NCI-H524 (cell line): ENCODE results near the gene CPLANE2.
"Not testable (repeated sequence)": the region's sequence is repeated elsewhere in the genome, so short reads cannot be mapped to it uniquely, and the experiment has no call there.

Experiments
- DNase-seq, 2 experiments: peaks; one replicate each; lab custom pipeline; 2025; lab: John Stamatoyannopoulos, UW

CPLANE2 gene

DNA sequence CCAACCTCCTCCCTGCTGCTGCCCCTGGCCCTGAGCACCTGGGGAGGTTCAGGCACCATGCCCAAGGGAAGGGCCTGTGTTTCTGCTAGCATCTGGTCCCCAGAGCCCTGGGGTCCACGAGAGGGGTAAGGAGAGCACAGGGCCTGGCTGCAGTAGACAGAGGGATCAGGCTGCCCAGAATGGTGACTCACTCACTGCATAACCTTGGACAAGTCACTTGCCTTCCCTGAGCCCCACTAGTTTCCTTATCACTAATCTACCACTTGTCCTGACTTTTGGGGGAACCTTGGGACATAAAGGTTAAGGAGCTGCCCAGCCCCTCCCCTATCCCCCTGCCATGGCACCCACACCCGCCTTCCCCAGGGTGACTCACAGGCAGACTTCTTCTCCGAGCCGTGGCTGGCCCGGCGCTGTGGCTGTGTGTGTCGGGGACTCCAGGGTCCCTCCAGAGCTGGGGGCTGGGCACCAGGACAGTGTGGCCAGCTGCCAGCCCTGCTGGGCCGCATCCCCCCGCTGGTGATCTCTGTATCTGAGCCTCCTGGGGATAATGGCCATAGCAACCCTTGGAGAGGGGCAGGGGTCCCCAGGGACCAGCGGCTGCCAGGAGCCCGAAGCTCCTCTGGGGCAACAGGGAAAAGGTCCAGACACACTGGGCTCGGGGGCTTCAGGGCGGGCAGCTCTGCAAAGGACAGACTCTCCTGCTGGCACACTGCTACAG lies 28.6 kb downstream of the CPLANE2 start:
- peak in 1 of 2 experiments; percentile 23 for DNase-seq

DNA sequence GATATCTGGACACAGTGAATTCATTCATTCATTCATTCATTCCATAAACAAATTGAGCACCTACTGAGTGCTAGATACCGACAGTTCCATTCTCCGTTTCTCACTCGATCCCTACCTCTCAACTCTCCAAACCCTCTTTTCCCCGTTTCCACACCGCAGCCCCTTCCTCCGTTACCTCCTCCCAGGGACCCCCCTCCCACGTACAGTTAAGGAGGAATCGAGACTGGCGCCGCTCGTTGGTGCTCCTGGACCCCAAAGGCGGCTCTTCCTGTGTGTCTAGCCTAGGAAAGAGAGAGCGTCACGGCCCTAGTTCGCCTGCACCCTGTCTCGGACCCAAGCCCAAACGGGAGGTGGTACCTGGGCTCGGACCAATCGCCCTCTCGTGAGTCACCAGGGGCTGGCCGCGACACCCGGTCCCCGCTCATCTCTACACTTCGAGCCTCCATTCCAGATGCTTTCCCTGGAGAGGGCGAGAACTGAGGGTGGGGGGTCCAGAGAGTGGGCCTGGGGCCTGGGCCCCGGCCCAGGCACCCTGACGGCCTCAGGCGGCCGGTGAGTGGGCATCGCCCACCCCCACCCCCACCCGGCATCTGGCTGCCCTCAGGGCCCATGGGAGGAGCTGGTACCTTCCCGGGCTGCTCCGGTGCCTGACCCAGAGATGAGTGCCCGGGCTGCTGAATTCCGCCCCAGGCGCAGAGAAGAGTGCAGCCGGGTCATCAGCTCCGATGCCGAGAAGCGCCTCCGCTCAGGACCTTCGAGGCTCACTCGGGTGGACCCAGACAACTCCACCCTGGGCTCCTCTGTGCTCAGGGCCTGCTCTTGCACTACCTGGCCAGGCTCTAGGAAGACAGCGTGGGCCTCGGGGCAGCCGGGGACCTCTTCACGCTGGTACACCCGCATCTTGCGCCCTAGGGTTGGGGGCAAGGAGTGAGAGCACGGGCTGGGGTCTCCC lies 29.4 kb downstream of the CPLANE2 start:
- no peak for DNase-seq

DNA sequence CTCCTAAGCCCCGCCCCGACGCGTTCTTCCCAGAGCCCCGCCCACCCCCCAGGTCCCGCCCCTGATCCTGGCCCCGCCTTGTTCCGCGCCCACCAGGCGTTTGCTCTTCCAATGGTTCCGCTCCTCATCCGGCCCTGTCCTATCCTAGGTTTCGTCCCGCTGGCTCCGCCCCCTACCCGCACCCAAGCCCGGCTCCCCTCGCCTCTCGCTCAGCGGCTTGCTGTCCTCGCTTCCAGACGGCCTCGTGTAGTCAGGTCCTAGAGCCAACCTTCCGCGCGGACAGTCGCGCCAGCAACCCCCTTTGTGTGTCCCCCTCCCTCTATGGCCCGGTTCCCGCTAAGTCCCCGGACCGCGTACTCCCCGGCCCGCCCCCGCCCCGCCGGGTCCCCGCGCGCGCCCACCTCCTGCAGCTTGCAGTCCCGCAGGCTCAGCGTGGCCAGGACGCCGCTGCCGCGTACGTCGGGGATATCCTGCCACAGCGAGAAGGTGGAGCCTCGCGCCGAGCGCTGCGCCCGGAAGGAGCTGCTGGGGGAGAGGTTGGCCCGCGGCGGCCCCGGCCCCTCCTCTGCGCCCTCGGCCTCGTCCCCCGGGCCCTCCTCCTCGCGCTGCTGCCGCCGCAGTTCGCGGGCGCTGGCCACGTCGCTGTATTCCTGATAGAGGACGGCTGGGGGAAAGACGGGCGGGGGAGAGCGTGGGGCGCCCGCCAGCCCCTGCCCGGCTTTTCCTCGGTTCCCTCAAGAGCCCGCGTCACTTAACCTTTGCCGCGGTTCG lies 30.3 kb downstream of the CPLANE2 start:
- peak; percentile 91 to 94 for DNase-seq

DNA sequence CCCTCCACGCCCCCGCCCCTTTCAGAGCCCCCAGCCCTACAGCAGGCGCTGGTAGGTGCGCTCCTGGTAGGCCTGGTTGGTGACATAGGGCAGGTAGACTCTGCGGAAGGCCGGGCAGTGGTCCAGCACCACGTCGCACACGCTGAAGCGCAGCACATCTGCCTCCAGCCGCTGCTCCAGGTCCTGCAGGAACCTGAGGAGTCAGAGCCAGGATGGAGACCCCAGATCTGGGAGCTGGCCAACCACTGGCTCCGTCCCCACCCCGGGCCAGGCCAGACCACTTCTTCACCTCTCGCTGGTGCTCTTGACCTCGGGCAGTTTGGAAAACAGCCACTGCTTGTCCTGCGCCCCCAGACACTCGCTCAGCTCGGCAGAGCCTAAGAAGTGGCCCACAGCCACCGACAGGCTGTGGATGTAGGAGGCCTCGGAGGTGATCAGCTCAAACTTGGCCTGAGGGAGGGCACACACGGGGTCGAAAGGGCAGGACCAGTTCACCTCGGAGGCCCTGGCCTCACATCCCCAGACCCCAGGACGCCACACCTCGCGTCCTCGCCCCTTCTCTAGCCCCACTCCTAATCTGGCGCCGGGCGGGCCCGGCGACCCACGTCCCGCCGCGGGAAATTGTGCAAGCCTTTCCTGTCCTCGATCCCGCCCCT lies 31.0 kb downstream of the CPLANE2 start:
- no peak for DNase-seq

DNA sequence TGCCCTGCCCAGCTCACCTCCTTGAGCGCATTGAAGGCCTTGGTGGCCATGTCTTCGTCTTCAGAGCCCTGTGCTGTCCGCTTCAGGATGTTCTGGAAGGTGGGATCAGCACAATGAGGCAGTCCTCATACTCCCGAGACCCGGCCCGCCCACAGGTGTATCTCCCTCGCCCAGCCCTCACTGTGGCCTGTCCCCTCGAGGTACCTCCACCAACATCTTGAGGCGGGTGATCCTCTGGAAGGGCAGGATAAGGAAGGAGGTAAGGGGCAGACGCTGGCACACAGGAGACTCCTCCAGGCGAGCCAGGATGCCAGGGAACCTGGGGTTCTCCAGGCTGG lies 31.7 kb downstream of the CPLANE2 start:
- DNase-seq: no peak

DNA sequence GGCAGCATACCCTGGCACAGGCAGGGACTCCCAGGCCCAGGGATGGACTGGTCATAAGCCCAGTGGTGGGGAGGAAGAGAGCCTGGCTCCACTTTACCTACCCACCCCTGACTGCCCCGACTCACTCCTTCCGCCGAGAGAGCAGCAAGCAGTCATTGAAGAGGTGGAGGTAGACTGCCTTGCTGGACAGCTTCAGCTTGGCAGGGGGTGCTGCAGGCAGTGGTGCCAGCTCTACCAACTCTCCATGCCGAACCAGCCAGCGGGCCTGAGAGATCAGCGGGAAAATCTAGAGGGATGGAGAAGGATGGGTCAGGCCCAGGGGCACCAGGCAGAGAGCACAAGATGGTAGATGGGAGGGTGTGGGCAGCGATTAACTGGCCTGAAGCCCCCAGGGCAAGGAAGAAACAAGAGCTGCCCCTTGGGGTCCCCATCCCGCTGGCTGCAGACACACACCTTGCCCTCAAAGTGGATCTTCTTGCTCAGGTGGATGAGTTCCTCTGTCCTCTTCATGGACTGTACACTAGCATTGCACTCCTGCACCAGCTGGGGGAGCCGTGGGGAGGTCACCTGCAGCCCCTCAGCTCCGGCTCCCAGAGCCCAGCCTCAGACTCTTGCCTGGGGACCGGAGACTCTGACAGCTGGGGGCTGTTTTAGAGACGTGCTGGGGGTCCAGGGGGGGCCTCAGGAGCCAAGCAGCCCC lies 32.2 kb downstream of the CPLANE2 start:
- DNase-seq: peak in 1 of 2 experiments; percentile 60

DNA sequence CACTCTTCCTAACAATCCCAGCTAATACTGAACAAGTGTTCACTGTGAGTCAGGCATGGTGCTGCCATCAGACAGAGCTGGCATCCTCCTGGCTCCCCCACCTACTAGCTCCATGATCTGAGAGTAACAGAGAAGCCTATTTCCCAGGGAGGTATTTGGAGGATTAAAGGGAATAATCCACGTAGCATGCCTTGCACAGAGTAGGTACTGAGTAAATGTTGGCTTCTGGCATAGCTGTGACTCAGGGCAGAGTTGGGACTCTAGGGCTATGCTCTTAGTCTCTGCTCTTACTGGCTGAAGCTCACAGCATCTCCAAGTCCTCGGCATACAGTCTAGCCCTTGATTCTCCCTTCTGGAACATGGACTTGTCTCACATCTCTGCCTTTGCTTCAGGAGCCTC lies 32.8 kb downstream of the CPLANE2 start:
- DNase-seq: no peak

DNA sequence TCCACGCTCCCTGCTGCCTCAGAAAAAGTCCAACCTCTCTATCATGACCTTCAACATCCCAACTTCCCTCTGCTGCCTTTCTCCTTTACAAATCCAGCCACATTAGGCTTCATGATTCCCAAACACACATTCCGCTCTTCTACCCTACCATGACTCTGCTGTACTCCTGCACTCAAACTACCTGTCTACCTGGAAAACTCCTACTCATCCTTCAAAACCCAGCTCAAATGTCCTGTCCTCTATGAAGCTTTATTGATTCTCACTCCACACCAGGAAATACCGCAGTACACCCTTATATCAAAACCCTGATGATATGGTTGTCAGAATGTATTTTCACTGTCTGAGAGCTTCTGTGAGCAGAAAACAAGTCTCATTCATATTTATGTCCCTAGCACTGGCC lies 33.4 kb downstream of the CPLANE2 start:
- DNase-seq: no peak

DNA sequence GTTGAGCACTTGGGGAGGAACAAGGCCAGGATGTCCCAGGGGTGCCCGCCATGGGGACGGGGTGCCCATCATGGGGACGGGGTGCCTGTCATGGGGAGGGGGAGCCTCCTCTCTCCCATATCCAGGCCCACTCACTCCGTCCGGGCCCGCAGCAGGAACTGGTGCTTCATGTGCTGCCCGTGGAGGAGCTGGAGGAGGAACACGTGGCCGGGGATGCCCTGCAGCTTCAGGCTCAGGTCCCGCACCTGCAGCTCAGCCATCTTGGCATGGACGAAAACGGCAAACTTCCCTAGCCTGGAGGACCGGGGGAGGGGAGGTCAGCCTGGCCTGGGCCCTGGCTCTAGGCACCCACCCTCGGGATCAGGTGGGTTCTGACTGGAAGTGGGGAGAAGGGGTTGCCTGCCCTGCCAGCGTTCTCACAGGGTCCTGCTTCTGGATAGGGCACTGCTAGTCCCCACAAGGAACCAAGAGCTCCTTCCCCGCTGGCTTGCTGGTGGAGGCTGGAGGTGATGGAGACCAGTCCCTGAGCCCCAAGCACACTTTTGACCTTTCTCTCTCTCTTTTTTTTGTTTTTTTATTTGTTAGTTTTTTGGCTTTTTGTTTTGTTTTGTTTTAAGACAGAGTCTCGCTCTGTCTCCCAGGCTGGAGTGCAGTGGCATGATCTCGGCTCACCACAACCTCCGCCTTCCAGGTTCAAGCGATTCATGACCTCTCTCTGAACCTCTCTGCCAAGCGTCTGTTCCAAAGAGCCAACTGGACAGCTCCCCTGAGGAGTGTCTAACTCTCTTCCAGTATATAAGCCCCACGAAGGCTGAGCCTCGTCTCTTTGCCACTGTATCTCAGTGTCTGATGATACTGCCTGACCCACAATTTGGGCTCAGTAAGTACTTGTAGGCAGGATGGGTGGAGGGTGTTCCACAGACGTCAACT lies 34.4 kb downstream of the CPLANE2 start:
- no peak for DNase-seq

DNA sequence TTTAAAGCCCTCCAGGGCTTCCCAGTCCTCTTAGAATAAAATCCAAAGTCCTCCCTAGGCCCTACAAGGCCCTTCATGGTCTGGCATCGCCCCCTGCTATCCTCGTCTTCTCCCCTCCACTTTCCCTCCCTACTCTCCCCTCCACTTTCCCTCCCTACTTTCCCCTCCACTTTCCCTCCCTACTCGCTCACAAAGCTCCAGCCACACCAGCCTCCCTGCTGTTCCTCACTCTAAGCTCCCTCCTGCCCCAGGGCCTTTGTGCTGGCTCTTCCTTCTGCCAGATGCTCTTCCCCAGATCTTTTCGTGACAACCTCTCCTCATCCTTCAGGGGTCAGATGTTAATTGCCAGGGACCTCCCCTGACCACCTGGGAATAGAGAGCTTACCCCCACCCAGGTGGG lies 37.3 kb downstream of the CPLANE2 start:
- no peak for DNase-seq

DNA sequence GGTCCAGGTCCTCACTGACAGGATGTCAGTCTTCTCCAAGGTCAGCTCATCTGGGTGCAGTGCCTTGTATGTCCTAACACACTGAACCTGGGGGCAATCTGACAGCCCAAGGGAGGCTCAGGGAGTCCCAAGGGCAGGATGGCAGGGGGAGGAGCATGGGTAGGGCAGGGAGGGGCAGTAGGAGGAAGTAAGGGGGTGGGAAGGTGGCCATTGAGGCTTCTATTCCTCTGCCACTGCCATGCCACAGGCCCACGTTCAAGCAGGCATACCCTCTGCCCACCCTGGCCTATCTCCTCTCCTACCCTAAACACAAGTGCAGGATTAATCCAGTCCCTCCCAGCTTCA lies 37.9 kb downstream of the CPLANE2 start:
- no peak for DNase-seq

DNA sequence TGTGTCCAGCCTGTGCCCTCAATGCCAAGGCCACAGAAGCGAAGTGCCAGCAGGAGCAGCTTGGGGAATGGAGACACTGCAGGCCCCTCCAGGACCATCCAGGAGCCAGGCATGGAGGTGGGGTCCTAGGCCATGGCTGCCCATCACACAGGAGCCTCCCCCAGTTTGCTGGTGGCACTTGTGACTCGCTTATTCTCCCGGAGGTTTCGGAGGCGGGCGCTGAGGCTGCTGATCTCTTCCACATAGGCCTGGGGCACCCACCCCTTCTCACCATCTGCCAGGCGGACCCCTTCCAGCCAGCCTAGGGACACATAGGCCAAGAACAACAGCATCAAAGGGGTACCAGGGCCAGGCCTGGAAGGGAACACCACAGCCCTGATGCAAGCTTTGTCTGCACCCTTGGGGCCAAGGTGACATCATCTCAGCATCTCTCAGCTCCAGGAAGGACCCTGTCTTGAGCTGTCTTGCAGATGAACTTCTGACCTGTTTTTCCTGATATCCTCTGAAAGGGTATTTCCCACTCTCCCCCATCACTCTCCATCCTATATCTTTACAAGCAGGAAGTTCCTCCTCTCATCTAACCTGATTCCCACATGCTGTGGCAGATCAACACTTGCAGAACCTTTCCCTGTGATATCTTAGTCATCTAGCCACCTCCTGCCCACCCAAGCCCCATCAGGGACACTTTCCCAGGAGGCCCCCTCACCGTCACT lies 38.4 kb downstream of the CPLANE2 start:
- DNase-seq: no peak

DNA sequence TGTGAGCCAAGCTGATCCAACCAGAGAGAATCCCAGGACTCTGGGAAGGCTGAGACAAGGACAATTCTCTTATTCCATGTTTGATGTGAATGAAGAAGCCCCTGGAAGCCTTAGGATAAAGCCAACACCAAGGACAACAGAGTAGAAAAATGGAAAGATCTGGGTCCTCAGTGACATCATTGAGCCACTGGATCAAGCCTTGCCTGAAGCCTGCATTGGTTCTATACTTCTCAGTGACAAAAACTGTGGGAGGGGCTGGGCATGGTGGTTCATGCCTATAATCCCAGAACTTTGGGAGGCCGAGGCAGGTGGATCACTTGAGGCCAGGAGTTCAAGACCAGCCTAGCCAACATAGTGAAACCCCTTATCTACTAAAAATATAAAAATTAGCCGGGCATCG lies 40.1 kb downstream of the CPLANE2 start:
- no peak for DNase-seq

DNA sequence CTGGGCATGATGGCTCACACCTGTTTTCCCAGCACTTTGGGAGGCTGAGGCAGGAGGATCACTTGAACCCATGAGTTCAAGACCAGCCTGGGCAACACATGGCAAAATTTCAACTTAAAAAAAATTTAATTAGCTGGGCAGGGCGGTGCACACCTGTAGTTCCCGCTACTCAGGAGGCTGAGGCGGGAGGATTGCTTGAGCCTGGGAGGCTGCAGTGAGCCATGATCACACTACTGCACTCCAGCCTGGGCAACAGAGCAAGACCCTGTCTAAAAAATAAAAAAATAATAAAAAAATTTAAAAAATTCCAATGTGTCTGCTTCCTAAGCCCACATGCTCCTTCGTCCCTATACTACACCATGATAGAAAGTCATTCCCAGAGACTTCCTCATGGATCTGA lies 40.8 kb downstream of the CPLANE2 start:
- DNase-seq: not testable (repeated sequence)

DNA sequence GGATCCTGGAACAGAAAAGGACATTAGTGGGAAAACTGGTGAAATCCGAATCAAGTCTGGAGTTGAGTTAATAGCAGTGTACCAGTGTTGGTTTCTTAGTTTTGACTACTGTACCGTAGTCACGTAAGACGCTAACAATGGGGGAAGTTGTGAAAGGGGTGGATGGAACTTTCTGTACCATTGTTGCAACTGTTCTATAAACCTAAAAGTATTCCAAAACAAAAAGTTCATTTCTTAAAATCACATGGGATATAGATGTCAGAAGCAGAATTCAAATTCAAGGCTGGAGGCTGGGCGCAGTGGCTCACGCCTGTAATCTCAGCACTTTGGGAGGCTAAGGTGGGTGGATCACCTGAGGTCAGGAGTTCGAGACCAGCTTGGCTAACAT lies 41.5 kb downstream of the CPLANE2 start:
- DNase-seq: no peak

DNA sequence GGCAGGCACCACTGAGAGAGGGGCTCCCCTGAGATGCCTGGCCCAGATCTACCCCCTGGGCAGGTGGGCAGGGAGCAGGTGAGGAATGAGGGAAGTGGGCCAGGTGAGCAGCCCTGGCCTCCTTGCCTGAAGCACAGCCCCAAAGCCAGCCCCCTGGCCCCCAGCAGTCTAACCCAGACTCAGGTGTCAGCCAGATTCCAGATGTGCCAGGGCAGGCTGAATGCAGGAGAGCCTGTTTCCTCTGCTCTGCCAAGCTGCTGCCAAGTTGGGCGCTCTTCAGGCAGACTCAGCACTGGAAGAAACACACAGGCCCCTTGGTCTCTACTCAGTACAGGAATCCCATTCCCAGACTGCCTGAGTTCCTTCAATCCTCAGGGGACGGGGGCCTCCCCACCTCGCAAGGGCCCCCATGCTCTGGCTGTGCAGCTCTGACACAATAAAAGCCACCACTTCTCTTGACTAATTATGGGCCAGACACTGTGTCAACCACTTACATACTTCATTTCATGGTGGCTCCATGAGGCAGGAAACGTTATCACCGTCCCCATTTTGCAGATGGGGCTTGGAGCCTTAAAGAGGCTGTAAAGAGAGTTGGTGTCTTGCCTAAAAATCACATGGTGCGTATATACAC lies 45.0 kb downstream of the CPLANE2 start:
- no peak for DNase-seq

DNA sequence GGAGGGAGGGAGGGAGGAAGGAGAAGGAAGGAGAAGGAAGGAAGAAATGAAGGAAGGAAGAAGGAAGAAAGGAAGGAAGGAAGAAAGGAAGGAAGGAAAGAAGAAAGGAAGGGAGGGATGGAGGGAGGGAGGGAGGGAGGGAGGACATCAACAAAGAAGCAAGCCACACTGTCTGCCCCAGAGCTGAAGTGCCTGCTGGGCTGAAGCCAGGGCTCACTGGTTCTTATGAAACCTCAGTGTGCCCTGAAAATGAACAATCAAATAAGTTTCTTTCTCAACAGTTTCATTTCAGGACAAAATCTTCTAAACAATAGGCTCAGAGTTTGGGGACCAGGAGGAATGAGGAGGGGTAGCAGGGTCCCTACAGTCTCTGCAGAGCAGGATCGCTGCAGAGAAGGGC lies 45.7 kb downstream of the CPLANE2 start:
- DNase-seq: no peak

DNA sequence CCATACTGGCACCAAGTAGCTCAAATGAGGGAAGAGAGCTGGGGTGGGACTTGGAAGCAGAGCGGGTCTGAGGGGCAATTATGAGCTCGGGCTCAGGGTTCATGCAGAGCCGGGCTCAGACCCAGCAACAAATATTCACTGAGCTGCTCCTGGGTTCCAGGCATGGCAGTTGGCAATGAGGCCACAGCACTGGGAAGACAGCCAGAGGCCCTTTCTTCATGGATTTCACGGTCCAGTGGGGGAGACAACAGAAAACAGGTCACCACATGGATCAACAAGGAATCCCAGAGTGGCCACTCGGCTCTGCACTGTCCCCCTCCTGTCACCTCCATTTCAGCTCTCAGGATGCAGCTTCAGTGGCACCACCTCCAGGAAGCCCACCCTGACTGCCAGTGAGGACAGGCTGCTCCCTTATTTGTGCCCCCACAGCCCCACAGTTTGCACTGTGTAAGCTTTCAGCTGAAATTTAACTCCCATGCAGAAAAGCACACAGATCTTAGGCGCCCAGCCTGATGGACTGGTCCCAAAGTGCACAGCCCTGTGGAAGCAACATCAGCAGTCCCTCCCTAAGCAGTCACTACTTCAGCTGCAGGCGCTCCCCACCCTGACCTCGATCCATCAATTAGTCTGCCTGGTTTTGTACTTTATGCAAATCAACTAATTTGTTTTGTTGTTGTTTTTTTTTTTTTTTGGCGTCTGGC lies 46.9 kb downstream of the CPLANE2 start:
- DNase-seq: no peak

DNA sequence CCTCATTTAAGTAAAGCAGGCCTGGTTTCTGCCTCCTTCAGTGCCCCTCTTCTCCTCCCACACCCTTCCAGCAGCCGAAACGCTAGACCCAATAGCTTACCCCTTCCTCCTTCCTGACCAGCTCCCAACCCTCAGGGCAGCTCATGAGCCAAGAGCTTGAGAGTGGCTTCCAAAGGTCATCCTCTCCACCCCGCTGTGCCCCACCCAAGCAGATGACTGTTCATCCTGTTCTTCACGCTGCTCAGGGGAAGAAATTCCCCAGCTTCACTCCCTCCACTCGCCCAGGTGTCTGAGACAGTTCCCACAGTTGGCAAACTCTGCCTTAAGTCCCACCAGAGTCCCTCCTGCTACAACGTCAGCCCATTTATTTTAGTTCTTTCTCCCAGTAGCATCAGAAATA lies 48.0 kb downstream of the CPLANE2 start:
- no peak for DNase-seq
